Measurements from ENCODE around the gene PTPRD. TPM values are rescaled to one million over a fixed set of nuclear protein-coding genes. Genes with fewer than 3 reads are reported as not detected.

PTPRD gene
- total and polyA plus RNA-seq, 2 of the 4 experiments (the other 2 are of a cell fraction): 0.07 to 0.18 TPM

- TF ChIP-seq RAD21 (IDR thresholded peaks at IDR 0.05; ENCODE audit: low read length): no peak
- TF ChIP-seq NFE2L2 (IDR thresholded peaks at IDR 0.05; ENCODE audit: low read depth, low read length): no peak
- no peak for TF ChIP-seq CHD1 (IDR thresholded peaks at IDR 0.05; ENCODE audit: low read depth, low read length)
- TF ChIP-seq FOS (IDR thresholded peaks at IDR 0.05; ENCODE audit: low read depth, low read length): no peak
- TF ChIP-seq RFX5 (IDR thresholded peaks at IDR 0.05; ENCODE audit: low read depth, low read length): no peak
- TF ChIP-seq MAZ (IDR thresholded peaks at IDR 0.05; ENCODE audit: borderline replicate concordance, low read depth, low read length): no peak
- TF ChIP-seq MAFK (IDR thresholded peaks at IDR 0.05; ENCODE audit: low read depth, low read length): no peak
- TF ChIP-seq, protein P1, sequence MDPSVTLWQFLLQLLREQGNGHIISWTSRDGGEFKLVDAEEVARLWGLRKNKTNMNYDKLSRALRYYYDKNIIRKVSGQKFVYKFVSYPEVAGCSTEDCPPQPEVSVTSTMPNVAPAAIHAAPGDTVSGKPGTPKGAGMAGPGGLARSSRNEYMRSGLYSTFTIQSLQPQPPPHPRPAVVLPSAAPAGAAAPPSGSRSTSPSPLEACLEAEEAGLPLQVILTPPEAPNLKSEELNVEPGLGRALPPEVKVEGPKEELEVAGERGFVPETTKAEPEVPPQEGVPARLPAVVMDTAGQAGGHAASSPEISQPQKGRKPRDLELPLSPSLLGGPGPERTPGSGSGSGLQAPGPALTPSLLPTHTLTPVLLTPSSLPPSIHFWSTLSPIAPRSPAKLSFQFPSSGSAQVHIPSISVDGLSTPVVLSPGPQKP (IDR thresholded peaks at IDR 0.05; ENCODE audit: borderline replicate concordance, low read depth, low read length): no peak
- no peak for TF ChIP-seq POLR2A (IDR thresholded peaks at IDR 0.05; ENCODE audit: low read depth, low read length)
- TF ChIP-seq, protein P2, sequence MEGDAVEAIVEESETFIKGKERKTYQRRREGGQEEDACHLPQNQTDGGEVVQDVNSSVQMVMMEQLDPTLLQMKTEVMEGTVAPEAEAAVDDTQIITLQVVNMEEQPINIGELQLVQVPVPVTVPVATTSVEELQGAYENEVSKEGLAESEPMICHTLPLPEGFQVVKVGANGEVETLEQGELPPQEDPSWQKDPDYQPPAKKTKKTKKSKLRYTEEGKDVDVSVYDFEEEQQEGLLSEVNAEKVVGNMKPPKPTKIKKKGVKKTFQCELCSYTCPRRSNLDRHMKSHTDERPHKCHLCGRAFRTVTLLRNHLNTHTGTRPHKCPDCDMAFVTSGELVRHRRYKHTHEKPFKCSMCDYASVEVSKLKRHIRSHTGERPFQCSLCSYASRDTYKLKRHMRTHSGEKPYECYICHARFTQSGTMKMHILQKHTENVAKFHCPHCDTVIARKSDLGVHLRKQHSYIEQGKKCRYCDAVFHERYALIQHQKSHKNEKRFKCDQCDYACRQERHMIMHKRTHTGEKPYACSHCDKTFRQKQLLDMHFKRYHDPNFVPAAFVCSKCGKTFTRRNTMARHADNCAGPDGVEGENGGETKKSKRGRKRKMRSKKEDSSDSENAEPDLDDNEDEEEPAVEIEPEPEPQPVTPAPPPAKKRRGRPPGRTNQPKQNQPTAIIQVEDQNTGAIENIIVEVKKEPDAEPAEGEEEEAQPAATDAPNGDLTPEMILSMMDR (conservative IDR thresholded peaks at IDR 0.05; ENCODE audit: low read depth, low read length): no peak
- no peak for TF ChIP-seq MXI1 (IDR thresholded peaks at IDR 0.05; ENCODE audit: borderline replicate concordance, low read depth, low read length)
- TF ChIP-seq, protein P3, sequence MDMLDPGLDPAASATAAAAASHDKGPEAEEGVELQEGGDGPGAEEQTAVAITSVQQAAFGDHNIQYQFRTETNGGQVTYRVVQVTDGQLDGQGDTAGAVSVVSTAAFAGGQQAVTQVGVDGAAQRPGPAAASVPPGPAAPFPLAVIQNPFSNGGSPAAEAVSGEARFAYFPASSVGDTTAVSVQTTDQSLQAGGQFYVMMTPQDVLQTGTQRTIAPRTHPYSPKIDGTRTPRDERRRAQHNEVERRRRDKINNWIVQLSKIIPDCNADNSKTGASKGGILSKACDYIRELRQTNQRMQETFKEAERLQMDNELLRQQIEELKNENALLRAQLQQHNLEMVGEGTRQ (IDR thresholded peaks at IDR 0.05; ENCODE audit: low read depth, low read length): no peak
- TF ChIP-seq BHLHE40 (IDR thresholded peaks at IDR 0.05; ENCODE audit: low read depth, low read length): no peak
- no peak for TF ChIP-seq RCOR1 (IDR thresholded peaks at IDR 0.05; ENCODE audit: insufficient replicate concordance, low read length)
- no peak for TF ChIP-seq SMC3 (IDR thresholded peaks at IDR 0.05; ENCODE audit: low read depth, low read length)
- no peak for TF ChIP-seq CEBPB (IDR thresholded peaks at IDR 0.05; ENCODE audit: low read depth, low read length)
- Histone ChIP-seq H4K91ac (ENCODE audit: insufficient read depth, low read depth, low read length) (no peak overlapping the region), H4K8ac (ENCODE audit: low read depth in 2 of 2, low read length in 2 of 2) (no peak overlapping the region), H3K4ac (ENCODE audit: low read depth, low read length) (no peak overlapping the region), H3K27me3 (ENCODE audit: control insufficient read depth, insufficient read depth, low read length) (no peaks in the 10 kb centered on the region), H2BK5ac (ENCODE audit: low read depth, low read length, poor library complexity, severe bottlenecking) (no peak overlapping the region), H2BK120ac (ENCODE audit: low read depth, low read length) (no peak overlapping the region), H3K18ac (ENCODE audit: low read depth, low read length) (no peak overlapping the region), H2AK9ac (replicated peaks; ENCODE audit: low read depth, low read length, poor library complexity) (no peak overlapping the region), H3K14ac (replicated peaks; ENCODE audit: low read depth, low read length) (no peak overlapping the region), H3K9me3 (ENCODE audit: control insufficient read depth, insufficient read depth, low read length) (no peaks in the 10 kb centered on the region), H3K9me1 (ENCODE audit: insufficient read depth, low read length) (no peaks in the 10 kb centered on the region), H2AFZ (replicated peaks; ENCODE audit: low read length, poor library complexity) (no peak overlapping the region), H2BK15ac (ENCODE audit: low read depth, low read length) (no peak overlapping the region), H3K4me3 (ENCODE audit: insufficient read depth, low read depth, low read length) (no peak overlapping the region), H3K79me1 (ENCODE audit: low read depth in 1 of 2, low read length in 2 of 2) (no peaks in the 10 kb centered on the region), H4K5ac (ENCODE audit: low read depth, low read length) (no peak overlapping the region), H3K9ac (ENCODE audit: low read depth, low read length) (no peak overlapping the region), H3K36me3 (ENCODE audit: control insufficient read depth, insufficient read depth, low read length) (no peaks in the 10 kb centered on the region), H3K23ac (ENCODE audit: low read depth, low read length) (no peak overlapping the region), H3K4me2 (ENCODE audit: low read depth, low read length) (no peak overlapping the region), H3K27ac (ENCODE audit: insufficient read depth, low read length) (no peak overlapping the region), H3K56ac (ENCODE audit: extremely low read depth, insufficient read depth, low read length) (no peak overlapping the region), H2AK5ac (ENCODE audit: low read depth, low read length) (no peak overlapping the region), H2BK20ac (ENCODE audit: low read depth, low read length) (no peak overlapping the region), H4K20me1 (ENCODE audit: insufficient read depth, low read length) (no peaks in the 10 kb centered on the region), H3K4me1 (ENCODE audit: control insufficient read depth, insufficient read depth, low read length) (no peaks in the 10 kb centered on the region)
- intact Hi-C loops (cut with micrococcal nuclease) (loop anchor here (5.0 kb wide), 1 partner anchor 218 kb away; no protein-coding TSS in a partner anchor), in situ Hi-C loops (cut with MboI; ENCODE audit: low sequenced_read_pairs) (no loop called here), dilution Hi-C loops (cut with HindIII; ENCODE audit: low sequenced_read_pairs, unreplicated experiment) (no loop called here)
- ATAC-seq (ENCODE audit: low read depth) (no peak), DNase-seq (no peak)
- ChIA-PET CTCF (no interaction called here), POLR2A (ENCODE audit: unreplicated experiment) (no interaction called here)
- no CpG with 5 or more reads among the region's 3 CpGs for WGBS, 2 experiments (ENCODE audit: extremely low coverage in 2 of 2, insufficient read length in 1 of 2)
- BruUV-seq (replicated peaks): no TSS peak
These were observed 563.8 kb downstream of the PTPRD start for GRCh38 chr9:10048994-10049393.
